Astrocyte (in vitro differentiated cells and primary cell): ENCODE data around the gene HIPK2. TPM values are rescaled to one million over a fixed set of nuclear protein-coding genes. Genes with fewer than 3 reads are reported as not detected.

Experiments
- DNase-seq: peaks from one replicate; pipeline ENCODE4 v3.0.0-alpha.2; 2010; ENCODE audit warnings: low read depth
- FAIRE-seq: peaks from 2 replicates; lab custom pipeline; 2011; peaks lifted over from hg19 to GRCh38; lab: Jason Lieb, UNC
- H2AFZ ChIP-seq: 2 replicates; pipeline ENCODE4 v1.6.0; 2012; ENCODE audit warnings: low read depth, low read length, inconsistent platforms
- H3K27ac ChIP-seq: 2 replicates; pipeline ENCODE4 v1.5.1; 2011; ENCODE audit warnings: low read depth, low read length, inconsistent platforms
- H3K27me3 ChIP-seq: 2 replicates; pipeline ENCODE4 v1.6.0; 2011; ENCODE audit warnings: low read length, inconsistent platforms; ENCODE audit not compliant: insufficient read depth
- H3K36me3 ChIP-seq: 2 replicates; pipeline ENCODE4 v1.5.1; 2011; ENCODE audit warnings: low read length, inconsistent platforms; ENCODE audit not compliant: insufficient read depth
- H3K4me1 ChIP-seq: 2 replicates; pipeline ENCODE4 v1.5.1; 2011; ENCODE audit warnings: low read length, inconsistent platforms; ENCODE audit not compliant: insufficient read depth
- H3K4me2 ChIP-seq: 2 replicates; pipeline ENCODE4 v1.6.0; 2012; ENCODE audit warnings: low read length, inconsistent platforms
- H3K4me3 ChIP-seq: 2 replicates; pipeline ENCODE4 v1.5.1; 2011; ENCODE audit warnings: low read depth, mild to moderate bottlenecking, low read length, inconsistent platforms; ENCODE audit not compliant: insufficient read depth
- H3K79me2 ChIP-seq: 2 replicates; pipeline ENCODE4 v1.6.0; 2012; ENCODE audit warnings: mild to moderate bottlenecking, low read length, inconsistent platforms; ENCODE audit not compliant: insufficient read depth
- H3K9ac ChIP-seq: 2 replicates; pipeline ENCODE4 v1.6.0; 2012; ENCODE audit warnings: mild to moderate bottlenecking, low read length, inconsistent platforms
- H3K9me3 ChIP-seq: 2 replicates; pipeline ENCODE4 v1.5.1; 2012; ENCODE audit warnings: low read depth, mild to moderate bottlenecking, low read length, inconsistent platforms; ENCODE audit not compliant: insufficient read depth
- H4K20me1 ChIP-seq: 2 replicates; pipeline ENCODE4 v1.6.0; 2012; ENCODE audit warnings: low read length, inconsistent platforms; ENCODE audit not compliant: insufficient read depth
- H3K27ac Mint-ChIP-seq: one replicate; pipeline ENCODE4 v1.8.0; 2021; ENCODE audit warnings: mild to moderate bottlenecking, mixed read lengths; ENCODE audit not compliant: unreplicated experiment
- H3K27me3 Mint-ChIP-seq: one replicate; pipeline ENCODE4 v1.8.0; 2021; ENCODE audit warnings: low read depth, mixed read lengths; ENCODE audit not compliant: unreplicated experiment
- H3K36me3 Mint-ChIP-seq: one replicate; pipeline ENCODE4 v1.8.0; 2021; ENCODE audit warnings: low read depth, mixed read lengths; ENCODE audit not compliant: unreplicated experiment
- H3K4me1 Mint-ChIP-seq: one replicate; pipeline ENCODE4 v1.8.0; 2021; ENCODE audit warnings: low read depth, mixed read lengths; ENCODE audit not compliant: unreplicated experiment
- H3K4me3 Mint-ChIP-seq: one replicate; pipeline ENCODE4 v1.8.0; 2021; ENCODE audit warnings: mild to moderate bottlenecking, moderate library complexity, mixed read lengths; ENCODE audit not compliant: unreplicated experiment
- H3K9me3 Mint-ChIP-seq: one replicate; pipeline ENCODE4 v1.8.0; 2021; ENCODE audit warnings: mild to moderate bottlenecking, mixed read lengths; ENCODE audit not compliant: unreplicated experiment
- EZH2 ChIP-seq: IDR thresholded peaks from 2 replicates; pipeline ENCODE4 v1.6.1; 2012; ENCODE audit warnings: mild to moderate bottlenecking, low read length, inconsistent platforms; ENCODE audit not compliant: insufficient read depth
- total RNA-seq: library from RNA; stranded (reverse); gene quantifications from 2 replicates; pipeline ENCODE4 v1.2.1, GENCODE V29; 2021
- TF ChIP-seq, protein P1 (sequence below): IDR thresholded peaks from 2 replicates; pipeline ENCODE4 v1.5.1; 2011; ENCODE audit warnings: low read depth, mild to moderate bottlenecking, inconsistent platforms, low read length, moderate library complexity; ENCODE audit not compliant: insufficient read depth

Gene HIPK2
- total RNA-seq, 1 donor from 2014 or later = 35.8 TPM

DNA sequence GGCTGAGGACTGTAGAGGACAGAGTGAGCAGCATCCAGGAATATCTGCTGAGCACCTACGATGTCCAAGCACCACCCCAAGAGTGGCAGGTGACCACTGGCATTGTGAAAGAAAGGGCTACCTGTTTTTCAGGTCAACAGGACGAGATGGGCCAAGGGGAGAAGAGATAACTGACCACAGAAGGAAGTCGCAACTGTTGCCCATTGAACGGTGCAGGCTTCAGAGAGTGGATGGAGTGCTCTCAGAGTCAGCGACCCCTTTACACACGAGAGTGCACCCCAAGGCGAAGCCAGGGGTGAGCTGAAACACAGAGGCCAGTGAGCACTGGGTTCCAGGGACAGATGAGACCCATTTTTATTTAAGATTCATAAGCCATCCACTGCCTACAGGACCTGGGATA, 42.3 kb downstream of the HIPK2 start:
- H3K9me3 ChIP-seq = no peaks in the 10 kb centered on the region
- Mint-ChIP-seq H3K36me3 (peaks cover 8% of the 10 kb centered on the region), H3K4me1 (peaks cover 41% of the 10 kb centered on the region), H3K4me3 (no peak overlapping the region), H3K9me3 (no peaks in the 10 kb centered on the region), H3K27me3 (no peaks in the 10 kb centered on the region), H3K27ac (no peak overlapping the region)
- H3K4me3 ChIP-seq = no peak overlapping the region
- no peak overlapping the region for H2AFZ ChIP-seq
- H4K20me1 ChIP-seq = peaks cover 70% of the 10 kb centered on the region
- DNase-seq (no peak), FAIRE-seq (no peak)
- H3K36me3 ChIP-seq = no peaks in the 10 kb centered on the region
- H3K4me2 ChIP-seq = no peak overlapping the region
- no peak for TF ChIP-seq EZH2
- TF ChIP-seq, protein P1, sequence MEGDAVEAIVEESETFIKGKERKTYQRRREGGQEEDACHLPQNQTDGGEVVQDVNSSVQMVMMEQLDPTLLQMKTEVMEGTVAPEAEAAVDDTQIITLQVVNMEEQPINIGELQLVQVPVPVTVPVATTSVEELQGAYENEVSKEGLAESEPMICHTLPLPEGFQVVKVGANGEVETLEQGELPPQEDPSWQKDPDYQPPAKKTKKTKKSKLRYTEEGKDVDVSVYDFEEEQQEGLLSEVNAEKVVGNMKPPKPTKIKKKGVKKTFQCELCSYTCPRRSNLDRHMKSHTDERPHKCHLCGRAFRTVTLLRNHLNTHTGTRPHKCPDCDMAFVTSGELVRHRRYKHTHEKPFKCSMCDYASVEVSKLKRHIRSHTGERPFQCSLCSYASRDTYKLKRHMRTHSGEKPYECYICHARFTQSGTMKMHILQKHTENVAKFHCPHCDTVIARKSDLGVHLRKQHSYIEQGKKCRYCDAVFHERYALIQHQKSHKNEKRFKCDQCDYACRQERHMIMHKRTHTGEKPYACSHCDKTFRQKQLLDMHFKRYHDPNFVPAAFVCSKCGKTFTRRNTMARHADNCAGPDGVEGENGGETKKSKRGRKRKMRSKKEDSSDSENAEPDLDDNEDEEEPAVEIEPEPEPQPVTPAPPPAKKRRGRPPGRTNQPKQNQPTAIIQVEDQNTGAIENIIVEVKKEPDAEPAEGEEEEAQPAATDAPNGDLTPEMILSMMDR = no peak
- H3K27ac ChIP-seq = peak overlapping the region; percentile 95
- H3K4me1 ChIP-seq = peaks cover 61% of the 10 kb centered on the region
- H3K79me2 ChIP-seq = peaks cover 95% of the 10 kb centered on the region
- no peaks in the 10 kb centered on the region for H3K27me3 ChIP-seq
- peak overlapping the region; percentile 54 for H3K9ac ChIP-seq

DNA sequence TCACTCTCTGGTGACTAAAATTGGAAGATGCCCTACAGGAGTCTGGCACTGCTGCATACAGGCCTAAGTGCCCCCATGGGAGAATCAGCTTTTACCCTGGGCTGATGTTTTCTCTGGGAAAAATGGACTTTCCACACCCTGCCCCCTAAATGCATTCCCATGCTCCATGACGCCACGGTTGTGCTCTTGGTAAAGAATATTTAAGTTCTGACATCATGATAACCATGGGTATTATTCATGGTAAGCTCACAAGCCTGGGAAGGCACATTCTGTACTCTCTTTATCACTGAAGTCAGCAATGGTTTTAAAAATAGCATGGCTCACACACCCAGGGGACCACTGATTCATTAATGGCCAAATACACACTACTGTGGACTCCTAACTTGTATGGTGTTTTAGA, 43.4 kb downstream of the HIPK2 start:
- H3K27me3 ChIP-seq = no peaks in the 10 kb centered on the region
- peak overlapping the region; percentile 70 for H3K9ac ChIP-seq
- H3K27ac ChIP-seq = peak overlapping the region; percentile 95
- peaks cover 93% of the 10 kb centered on the region for H3K79me2 ChIP-seq
- H2AFZ ChIP-seq = no peak overlapping the region
- no peak overlapping the region for H3K4me3 Mint-ChIP-seq
- peak overlapping the region; percentile 82 for H3K27ac Mint-ChIP-seq
- no peak for TF ChIP-seq EZH2
- TF ChIP-seq, protein P1 = no peak
- H3K4me2 ChIP-seq = peak overlapping the region; percentile 61
- no peaks in the 10 kb centered on the region for H3K9me3 Mint-ChIP-seq
- H3K4me3 ChIP-seq = no peak overlapping the region
- DNase-seq = peak; percentile 89
- H3K27me3 Mint-ChIP-seq = no peaks in the 10 kb centered on the region
- peaks cover 8% of the 10 kb centered on the region for H3K36me3 Mint-ChIP-seq
- H3K9me3 ChIP-seq = no peaks in the 10 kb centered on the region
- peaks cover 41% of the 10 kb centered on the region for H3K4me1 Mint-ChIP-seq
- H3K36me3 ChIP-seq = no peaks in the 10 kb centered on the region
- peak; percentile 20 for FAIRE-seq
- peaks cover 61% of the 10 kb centered on the region for H4K20me1 ChIP-seq
- peaks cover 61% of the 10 kb centered on the region for H3K4me1 ChIP-seq

DNA sequence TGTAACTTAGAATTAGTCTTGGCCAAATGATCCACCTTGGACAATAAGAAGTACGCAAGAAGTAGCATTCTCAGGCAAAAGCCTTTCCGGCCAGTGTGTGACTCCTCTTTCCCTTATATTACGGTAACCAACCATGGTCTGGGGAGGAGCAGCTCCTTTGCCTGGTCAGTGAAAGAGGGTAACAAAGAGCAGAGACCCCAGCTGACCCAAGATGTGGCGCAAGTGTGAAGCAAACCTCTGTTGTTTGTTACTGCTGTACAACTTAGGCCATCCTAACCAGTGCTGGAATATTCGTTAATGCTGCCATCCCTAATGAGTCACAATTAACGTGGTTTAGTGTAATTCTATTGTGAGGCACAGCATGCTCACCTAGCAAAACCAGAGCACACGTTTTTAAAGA, 44.0 kb downstream of the HIPK2 start:
- FAIRE-seq (no peak), DNase-seq (no peak)
- peaks cover 93% of the 10 kb centered on the region for H3K79me2 ChIP-seq
- H3K27ac ChIP-seq = peak overlapping the region; percentile 95
- no peaks in the 10 kb centered on the region for H3K36me3 ChIP-seq
- Mint-ChIP-seq H3K36me3 (peaks cover 7% of the 10 kb centered on the region), H3K27me3 (no peaks in the 10 kb centered on the region), H3K4me3 (no peak overlapping the region), H3K27ac (peak overlapping the region; percentile 82), H3K4me1 (peaks cover 41% of the 10 kb centered on the region), H3K9me3 (no peaks in the 10 kb centered on the region)
- H3K4me2 ChIP-seq = peak overlapping the region; percentile 45
- no peaks in the 10 kb centered on the region for H3K9me3 ChIP-seq
- H3K27me3 ChIP-seq = no peaks in the 10 kb centered on the region
- H4K20me1 ChIP-seq = peaks cover 54% of the 10 kb centered on the region
- H3K4me1 ChIP-seq = peaks cover 61% of the 10 kb centered on the region
- no peak overlapping the region for H3K4me3 ChIP-seq
- no peak for TF ChIP-seq EZH2
- TF ChIP-seq, protein P1 = no peak
- H2AFZ ChIP-seq = no peak overlapping the region
- H3K9ac ChIP-seq = peak overlapping the region; percentile 70
